Astrocyte of the spinal cord (primary cell): ENCODE measurements around the gene ST8SIA2.

Source experiments
- DNase-seq: peaks from one replicate; pipeline ENCODE4 v3.0.0; 2011; ENCODE audit warnings: low read depth, low spot score
- H3K4me3 ChIP-seq: 2 replicates; pipeline ENCODE4 v1.5.1; 2011; ENCODE audit warnings: low read depth, mild to moderate bottlenecking, low read length, moderate library complexity
- CTCF ChIP-seq: IDR thresholded peaks from 2 replicates; pipeline ENCODE4 v1.5.1; 2012; ENCODE audit warnings: low read depth, mild to moderate bottlenecking, low read length, inconsistent platforms
- in situ Hi-C: cut with HindIII; loops from 2 replicates; pipeline ENCODE4 v1.10.0; 2017; ENCODE audit warnings: low sequenced_read_pairs

The ST8SIA2 gene

GRCh38 chr15:92444631-92445030 is 51.0 kb downstream of the ST8SIA2 start:
- in situ Hi-C loops: no loop called here
- no peak overlapping the region for H3K4me3 ChIP-seq
- DNase-seq: no peak
- TF ChIP-seq CTCF: no peak

GRCh38 chr15:92448370-92448769 is 54.7 kb downstream of the ST8SIA2 start:
- TF ChIP-seq CTCF: no peak
- in situ Hi-C loops: no loop called here
- no peak for DNase-seq
- no peak overlapping the region for H3K4me3 ChIP-seq

- no peak for TF ChIP-seq CTCF
- no peak overlapping the region for H3K4me3 ChIP-seq
- in situ Hi-C loops: no loop called here
- DNase-seq: peak; percentile 75
Measured at GRCh38 chr15:92449476-92449875, 55.8 kb downstream of the ST8SIA2 start.

- no peak overlapping the region for H3K4me3 ChIP-seq
- no peak for TF ChIP-seq CTCF
- peak; percentile 83 for DNase-seq
- in situ Hi-C loops: no loop called here
Measured at GRCh38 chr15:92451225-92451825, 57.6 kb downstream of the ST8SIA2 start.

- in situ Hi-C loops: no loop called here
- no peak for TF ChIP-seq CTCF
Measured at GRCh38 chr15:92452143-92452542, 58.5 kb downstream of the ST8SIA2 start.

GRCh38 chr15:92453607-92454006 is 59.9 kb downstream of the ST8SIA2 start:
- in situ Hi-C loops: no loop called here
- no peak for DNase-seq
- TF ChIP-seq CTCF: no peak
- H3K4me3 ChIP-seq: no peak overlapping the region

More at GRCh38 chr15:92452143-92452542, 58.5 kb downstream of the ST8SIA2 start:
- DNase-seq: no peak
- no peak overlapping the region for H3K4me3 ChIP-seq

GRCh38 chr15:92454555-92455105 is 60.9 kb downstream of the ST8SIA2 start:
- DNase-seq: no peak
- TF ChIP-seq CTCF: no peak
- no peak overlapping the region for H3K4me3 ChIP-seq
- in situ Hi-C loops: no loop called here
